GM21526 (cell line): ENCODE results near the gene OR8K1.

Source experiments
- ATAC-seq: cut with Tn5 transposase; IDR thresholded peaks from one replicate; pipeline ENCODE4 v1.9.1; 2021; ENCODE audit warnings: moderate library complexity; ENCODE audit not compliant: unreplicated experiment, low FRiP score

Gene OR8K1

GRCh38 chr11:56345739-56346138 lies at the start of gene OR8K1:
Gene OR8K1, plus strand, starts transcription at chr11:56346039. Its CDS starts 0 bp downstream, at chr11:56346039.
- ATAC-seq, result no peak

GRCh38 chr11:56296898-56297297 lies 48.9 kb upstream of the OR8K1 start:
- no peak for ATAC-seq

- ATAC-seq, result no peak
Observed at GRCh38 chr11:56307836-56308235, 38.0 kb upstream of the OR8K1 start.

- ATAC-seq, result no peak
Observed at GRCh38 chr11:56314844-56315243, 31.0 kb upstream of the OR8K1 start, which contains the start of gene OR8K3. Gene OR8K3, plus strand, starts transcription at chr11:56315144. Its CDS starts 3,163 bp downstream, at chr11:56318307.

GRCh38 chr11:56331861-56332491 lies 13.9 kb upstream of the OR8K1 start:
- no peak for ATAC-seq

GRCh38 chr11:56333156-56333555 lies 12.7 kb upstream of the OR8K1 start:
- no peak for ATAC-seq

GRCh38 chr11:56340289-56340688 lies 5.5 kb upstream of the OR8K1 start:
- ATAC-seq, result no peak

GRCh38 chr11:56353991-56354390 lies 8.2 kb downstream of the OR8K1 start, which contains the start of gene OR8J1:
Gene OR8J1, plus strand, starts transcription at chr11:56354291. Its CDS starts 5,956 bp downstream, at chr11:56360247.
- ATAC-seq, result no peak

GRCh38 chr11:56375324-56375723 lies 29.5 kb downstream of the OR8K1 start, which contains the start of gene OR8U1:
Gene OR8U1, plus strand, starts transcription at chr11:56375624. Its CDS starts 0 bp downstream, at chr11:56375624.
- no peak for ATAC-seq

- ATAC-seq, result no peak
Observed at GRCh38 chr11:56380120-56380519, 34.3 kb downstream of the OR8K1 start.

GRCh38 chr11:56394381-56394780 lies 48.5 kb downstream of the OR8K1 start:
- ATAC-seq, result no peak

GRCh38 chr11:56396047-56396446 lies 50.2 kb downstream of the OR8K1 start:
- no peak for ATAC-seq
